OCI-LY3 (cell line): ENCODE results near the gene RD3L.

Experiments
- H2AFZ ChIP-seq: fragments of 200-600, 300-600 bp; shearing (Covaris generic); 2 replicates; pipeline ENCODE4 v1.6.0; 2014; ENCODE audit warnings: antibody characterized with exemption, low read depth, low read length
- H3K27ac ChIP-seq: fragments of 200-600, 300-600 bp; sonication (generic); 2 replicates; pipeline ENCODE4 v1.5.1; 2014; ENCODE audit warnings: mild to moderate bottlenecking, low read length, moderate library complexity, mixed read lengths
- H3K27me3 ChIP-seq: fragments of 200-600, 300-600 bp; sonication (generic); 2 replicates; pipeline ENCODE4 v1.6.1; 2014; ENCODE audit warnings: low read depth, low read length, mixed read lengths
- H3K36me3 ChIP-seq: fragments of 200-600, 300-600 bp; sonication (generic); replicated peaks from 2 replicates; pipeline ENCODE3; 2014; ENCODE audit warnings: low read depth, low read length, mixed read lengths
- H3K4me1 ChIP-seq: fragments of 300-600, 200-600 bp; sonication (generic); 2 replicates; pipeline ENCODE4 v1.6.1; 2014; ENCODE audit warnings: low read length, mixed read lengths
- H3K4me2 ChIP-seq: fragments of 200-600, 300-600 bp; sonication (generic); 2 replicates; pipeline ENCODE4 v1.6.1; 2014; ENCODE audit warnings: low read length, mixed read lengths
- H3K4me3 ChIP-seq: fragments of 300-600, 200-600 bp; sonication (generic); 2 replicates; pipeline ENCODE4 v1.5.1; 2014; ENCODE audit warnings: antibody characterized with exemption, mild to moderate bottlenecking, low read length, moderate library complexity
- H3K79me2 ChIP-seq: fragments of 300-600, 200-600 bp; shearing (Covaris generic); 2 replicates; pipeline ENCODE4 v1.6.1; 2014; ENCODE audit warnings: mild to moderate bottlenecking, low read length, mixed read lengths
- H3K9ac ChIP-seq: fragments of 300-600, 200-600 bp; shearing (Covaris generic); 2 replicates; pipeline ENCODE4 v1.6.0; 2014; ENCODE audit warnings: mild to moderate bottlenecking, low read length, moderate library complexity
- H3K9me3 ChIP-seq: fragments of 200-600, 300-600 bp; shearing (Covaris generic); 2 replicates; pipeline ENCODE4 v1.6.1; 2014; ENCODE audit warnings: low read length, mixed read lengths; ENCODE audit not compliant: insufficient read depth
- H4K20me1 ChIP-seq: fragments of 200-600, 300-600 bp; sonication (generic); 2 replicates; pipeline ENCODE4 v1.6.1; 2016; ENCODE audit warnings: low read length, mixed read lengths; ENCODE audit not compliant: insufficient read depth
- CTCF ChIP-seq: fragments of 200-600, 300-600 bp; sonication (generic); IDR thresholded peaks from 2 replicates; pipeline ENCODE4 v1.5.1; 2014; ENCODE audit warnings: antibody characterized with exemption, low read length, low read depth
- EZH2phosphoT487 ChIP-seq: fragments of 200-600 bp; shearing (Covaris generic); IDR thresholded peaks from 2 replicates; pipeline ENCODE4 v1.6.1; 2018; ENCODE audit warnings: antibody characterized with exemption, mixed run types, low read depth

RD3L gene

GRCh38 chr14:103966631-103967030 lies 24.3 kb upstream of the RD3L start:
- Histone ChIP-seq H3K27me3 (peaks cover 6% of the 10 kb centered on the region), H3K36me3 (no peaks in the 10 kb centered on the region), H3K79me2 (no peaks in the 10 kb centered on the region), H2AFZ (no peak overlapping the region), H3K27ac (no peak overlapping the region), H3K4me2 (no peak overlapping the region), H3K4me1 (no peaks in the 10 kb centered on the region), H3K9ac (no peak overlapping the region), H3K4me3 (no peak overlapping the region), H4K20me1 (no peaks in the 10 kb centered on the region), H3K9me3 (no peaks in the 10 kb centered on the region)
- no peak for TF ChIP-seq CTCF

DNA sequence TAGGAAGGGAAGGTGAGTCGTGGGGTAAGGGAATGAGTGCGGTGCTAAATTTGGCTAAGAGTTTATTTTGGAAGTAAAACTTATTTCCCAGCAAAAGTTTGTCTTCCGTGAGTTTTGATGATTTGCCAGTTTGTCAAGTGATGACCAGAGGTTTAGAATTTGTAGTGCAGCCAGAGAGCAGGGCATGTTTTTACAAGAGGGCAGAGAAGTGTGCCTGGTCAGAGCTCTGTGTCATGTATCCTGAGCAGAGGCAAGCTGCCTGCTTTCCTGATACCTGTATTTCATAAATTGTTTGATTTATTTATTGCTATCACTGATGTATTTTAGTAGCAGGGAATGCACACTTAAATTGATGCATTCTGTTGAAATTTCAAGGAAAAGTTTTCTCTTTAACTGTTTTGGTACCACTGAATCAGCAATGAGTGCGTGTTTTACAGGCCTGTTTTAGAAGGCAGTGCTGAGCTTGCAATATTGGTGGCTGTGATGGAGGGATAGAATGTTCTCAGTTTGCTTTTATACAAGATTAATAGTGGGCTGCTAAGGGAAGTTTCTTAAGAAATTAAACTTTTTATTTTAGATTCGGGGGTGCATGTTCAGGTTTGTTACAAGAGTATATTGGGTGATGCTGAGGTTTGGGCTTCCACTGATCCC lies 19.7 kb upstream of the RD3L start:
- Histone ChIP-seq H3K9ac (no peak overlapping the region), H3K27ac (no peak overlapping the region), H2AFZ (no peak overlapping the region), H3K4me3 (no peak overlapping the region), H3K9me3 (no peaks in the 10 kb centered on the region), H3K4me1 (no peaks in the 10 kb centered on the region), H4K20me1 (no peaks in the 10 kb centered on the region), H3K27me3 (peaks cover 4% of the 10 kb centered on the region; the same call in 1 of the 2 replicates), H3K36me3 (no peaks in the 10 kb centered on the region), H3K79me2 (no peaks in the 10 kb centered on the region), H3K4me2 (no peak overlapping the region)
- TF ChIP-seq EZH2phosphoT487 (no peak), CTCF (no peak)

DNA sequence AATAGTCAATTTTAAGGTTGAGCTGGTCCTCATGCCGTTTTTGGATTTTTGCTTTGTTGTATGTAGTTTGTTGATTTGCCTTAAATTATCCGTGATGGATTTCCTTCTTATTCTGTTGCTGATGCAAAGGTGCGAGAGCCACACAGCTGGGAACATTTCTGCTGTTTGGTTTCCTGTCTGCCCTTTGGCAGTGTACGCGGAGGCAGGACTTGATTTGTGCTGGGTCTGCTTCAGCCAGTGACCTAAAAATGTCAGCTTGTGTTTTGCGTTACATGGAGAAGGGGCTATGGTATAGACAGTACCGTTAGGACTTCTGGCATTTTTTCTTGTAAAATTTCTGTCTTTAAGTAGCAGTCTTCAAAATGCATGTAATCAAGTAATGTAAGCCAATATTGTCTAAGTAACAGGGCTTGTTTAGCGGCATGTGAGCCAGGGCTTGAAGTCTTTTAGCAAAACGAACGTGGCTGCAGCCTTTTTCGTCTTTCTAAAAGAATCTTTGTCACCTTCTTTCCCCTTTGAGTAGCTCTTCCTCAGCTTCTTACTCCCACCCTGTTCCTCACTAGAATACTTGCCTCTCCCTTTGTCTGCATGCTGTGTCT lies 18.2 kb upstream of the RD3L start:
- no peaks in the 10 kb centered on the region for H3K4me1 ChIP-seq
- no peak overlapping the region for H3K4me3 ChIP-seq
- no peak overlapping the region for H3K9ac ChIP-seq
- no peaks in the 10 kb centered on the region; the same call in 1 of the 2 replicates for H3K27me3 ChIP-seq
- no peak overlapping the region for H3K27ac ChIP-seq
- no peak overlapping the region for H3K4me2 ChIP-seq
- H3K79me2 ChIP-seq, result no peaks in the 10 kb centered on the region
- no peak overlapping the region for H2AFZ ChIP-seq
- no peaks in the 10 kb centered on the region for H3K9me3 ChIP-seq
- no peak for TF ChIP-seq CTCF
- TF ChIP-seq EZH2phosphoT487, result no peak
- no peaks in the 10 kb centered on the region for H3K36me3 ChIP-seq
- H4K20me1 ChIP-seq, result no peaks in the 10 kb centered on the region

DNA sequence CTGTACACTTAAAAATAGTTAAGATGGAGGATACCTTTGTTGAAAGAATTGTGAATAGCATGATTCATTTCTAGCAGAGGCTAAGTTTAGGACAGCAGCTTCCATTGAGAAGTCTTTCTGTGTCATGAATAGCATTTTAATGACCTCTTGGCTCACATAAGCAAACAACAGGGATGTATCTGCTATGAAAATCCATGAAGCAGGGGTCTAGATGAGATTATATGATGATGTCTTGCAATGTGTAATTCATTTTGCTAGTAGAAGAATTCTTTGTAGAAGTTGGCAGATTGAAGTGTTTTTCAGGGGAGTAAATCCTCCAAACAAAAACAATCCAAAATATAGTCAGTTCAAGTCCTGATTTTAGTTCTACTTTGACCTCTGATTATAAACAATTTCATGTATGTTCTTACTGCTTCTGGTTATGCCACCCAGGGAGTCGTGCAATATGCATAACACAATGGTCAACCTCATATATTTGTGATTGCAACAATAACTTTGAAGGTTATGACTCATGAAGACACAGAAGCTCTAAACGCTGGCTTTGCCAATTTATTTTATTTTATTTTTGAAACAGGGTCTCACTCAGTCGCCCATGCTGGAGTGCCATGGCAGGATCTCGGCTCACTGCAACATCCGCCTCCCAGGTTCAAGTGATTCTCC lies 6.9 kb upstream of the RD3L start:
- Histone ChIP-seq H3K4me3 (no peak overlapping the region), H3K27me3 (peaks cover 20% of the 10 kb centered on the region), H3K36me3 (no peaks in the 10 kb centered on the region), H3K4me2 (no peak overlapping the region), H3K27ac (no peak overlapping the region), H4K20me1 (no peaks in the 10 kb centered on the region), H3K9ac (no peak overlapping the region), H3K4me1 (no peaks in the 10 kb centered on the region), H3K9me3 (no peaks in the 10 kb centered on the region), H3K79me2 (no peaks in the 10 kb centered on the region), H2AFZ (no peak overlapping the region)
- TF ChIP-seq CTCF, result no peak
- TF ChIP-seq EZH2phosphoT487, result no peak
